Muscle of back (tissue), 11 donors: ENCODE measurements around the gene SLC2A6. TPM values are rescaled to one million over a fixed set of nuclear protein-coding genes. Genes with fewer than 3 reads are reported as not detected.

Experiments used
- DNase-seq, 3 donors: peaks; one replicate each; pipeline versions ENCODE4 v3.0.0 to v3.0.0-alpha.2; 2013
- polyA plus RNA-seq, 10 donors: library from polyadenylated mRNA; unstranded; fragments of 120-200 nt; gene quantifications; one replicate each; pipeline ENCODE4 v1.2.1, GENCODE V29; 2013; ENCODE audit not compliant: insufficient read length in 10 of 10

The SLC2A6 gene
- polyA plus RNA-seq, 10 donors = 0.76 to 1.5 (median 1.00) TPM

- no peak for DNase-seq
Measured at GRCh38 chr9:133440874-133441273, 38.0 kb downstream of the SLC2A6 start.

GRCh38 chr9:133439337-133439736 is 39.6 kb downstream of the SLC2A6 start:
- DNase-seq = no peak

GRCh38 chr9:133437753-133438531 is 41.0 kb downstream of the SLC2A6 start:
- no peak for DNase-seq

- DNase-seq = no peak
Measured at GRCh38 chr9:133436681-133437080, 42.2 kb downstream of the SLC2A6 start.

- no peak for DNase-seq
Measured at GRCh38 chr9:133433351-133433843, 45.5 kb downstream of the SLC2A6 start.

GRCh38 chr9:133430244-133430643 is 48.7 kb downstream of the SLC2A6 start:
- no peak for DNase-seq

GRCh38 chr9:133429641-133430161 is 49.2 kb downstream of the SLC2A6 start:
- peak in 1 of 3 donors; percentile 54 for DNase-seq

- peak in 1 of 3 donors; percentile 18 for DNase-seq
Measured at GRCh38 chr9:133429214-133429613, 49.7 kb downstream of the SLC2A6 start.

GRCh38 chr9:133428617-133429101 is 50.2 kb downstream of the SLC2A6 start:
- peak in 1 of 3 donors; percentile 61 for DNase-seq

- DNase-seq = no peak
Measured at GRCh38 chr9:133427658-133428348, 51.1 kb downstream of the SLC2A6 start.

- no peak for DNase-seq
Measured at GRCh38 chr9:133426011-133426410, 52.9 kb downstream of the SLC2A6 start.

GRCh38 chr9:133425049-133425632 is 53.8 kb downstream of the SLC2A6 start:
- DNase-seq = no peak

- DNase-seq = no peak
Measured at GRCh38 chr9:133424187-133424586, 54.7 kb downstream of the SLC2A6 start.

GRCh38 chr9:133423216-133423615 is 55.7 kb downstream of the SLC2A6 start:
- no peak for DNase-seq

GRCh38 chr9:133421615-133422542 is 57.0 kb downstream of the SLC2A6 start, which contains the start of gene ADAMTS13:
Gene ADAMTS13, plus strand, starts transcription at chr9:133422367. Its CDS starts 77 bp downstream, at chr9:133422444.
- no peak for DNase-seq

Other genes with a start within 250 kb of the SLC2A6 start
- 1 to 10 TPM in 8 of 10 donors, under 1 TPM in 2; 0.31 to 4.5 (median 1.9) TPM for gene ABO, start 203.9 kb downstream of the SLC2A6 start, polyA plus RNA-seq
- gene SURF6, start 142.9 kb downstream of the SLC2A6 start, polyA plus RNA-seq = 10 to 100 TPM; 15.9 to 25.7 (median 19.3) TPM
- 10 to 100 TPM; 18.3 to 24.6 (median 21.5) TPM for gene MED22, start 131.0 kb downstream of the SLC2A6 start, polyA plus RNA-seq
- 1,000 to 10,000 TPM; 1,848 to 2,831 (median 2,454) TPM for gene RPL7A, start 130.9 kb downstream of the SLC2A6 start, polyA plus RNA-seq
- gene SURF1, start 122.6 kb downstream of the SLC2A6 start, polyA plus RNA-seq = 10 to 100 TPM; 22.7 to 37.5 (median 29.5) TPM
- 10 to 100 TPM in 7 of 10 donors, 1 to 10 TPM in 3; 7.5 to 15.1 (median 12.1) TPM for gene SURF2, start 122.5 kb downstream of the SLC2A6 start, polyA plus RNA-seq
- 100 to 1,000 TPM in 8 of 10 donors, 10 to 100 TPM in 2; 93.7 to 145 (median 104) TPM for gene SURF4, start 103.0 kb downstream of the SLC2A6 start, polyA plus RNA-seq
- 1 to 10 TPM in 7 of 10 donors, under 1 TPM in 3; 0.87 to 2.1 (median 1.6) TPM for gene STKLD1, start 102.7 kb downstream of the SLC2A6 start, polyA plus RNA-seq
- gene REXO4, start 61.1 kb downstream of the SLC2A6 start, polyA plus RNA-seq = 10 to 100 TPM; 27.8 to 35.3 (median 32.1) TPM
- gene ADAMTS13, start 56.7 kb downstream of the SLC2A6 start, polyA plus RNA-seq = 1 to 10 TPM; 3.8 to 8.6 (median 5.9) TPM
- gene CACFD1, start 19.1 kb downstream of the SLC2A6 start, polyA plus RNA-seq = 10 to 100 TPM; 10.5 to 17.7 (median 13.8) TPM
- gene MYMK, start 45.9 kb upstream of the SLC2A6 start, polyA plus RNA-seq = 10 to 100 TPM; 39.8 to 75.9 (median 49.5) TPM
- gene ADAMTSL2, start 55.6 kb upstream of the SLC2A6 start, polyA plus RNA-seq = 1 to 10 TPM; 1.7 to 6.9 (median 3.5) TPM
- gene FAM163B, start 130.3 kb upstream of the SLC2A6 start, polyA plus RNA-seq = under 1 TPM in 2 of 10 donors, not detected in 8; 0.25 to 0.31 TPM
- gene DBH, start 157.3 kb upstream of the SLC2A6 start, polyA plus RNA-seq = under 1 TPM; 0.42 to 0.96 (median 0.63) TPM